ENCODE data around the gene KDM4C.

DNA sequence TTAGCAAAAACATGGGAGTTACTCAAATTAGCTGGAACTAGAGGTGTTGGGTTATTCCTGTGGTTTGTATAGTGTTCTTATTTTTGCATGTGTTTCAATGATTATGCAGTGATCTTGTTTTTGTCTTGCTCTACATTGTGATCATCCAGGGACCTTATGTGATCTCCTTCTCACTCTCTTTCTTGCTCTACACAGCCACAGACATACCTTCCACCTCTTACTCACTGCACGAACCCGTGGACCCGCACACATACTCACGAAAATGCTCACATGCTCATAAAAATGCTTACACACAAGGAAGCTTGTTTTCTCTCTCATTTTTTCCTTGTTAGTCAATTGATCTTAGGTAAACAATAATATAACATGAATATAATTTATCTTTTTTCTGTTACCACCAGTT, 187.1 kb downstream of the KDM4C start:
- TF ChIP-seq, protein P1, sequence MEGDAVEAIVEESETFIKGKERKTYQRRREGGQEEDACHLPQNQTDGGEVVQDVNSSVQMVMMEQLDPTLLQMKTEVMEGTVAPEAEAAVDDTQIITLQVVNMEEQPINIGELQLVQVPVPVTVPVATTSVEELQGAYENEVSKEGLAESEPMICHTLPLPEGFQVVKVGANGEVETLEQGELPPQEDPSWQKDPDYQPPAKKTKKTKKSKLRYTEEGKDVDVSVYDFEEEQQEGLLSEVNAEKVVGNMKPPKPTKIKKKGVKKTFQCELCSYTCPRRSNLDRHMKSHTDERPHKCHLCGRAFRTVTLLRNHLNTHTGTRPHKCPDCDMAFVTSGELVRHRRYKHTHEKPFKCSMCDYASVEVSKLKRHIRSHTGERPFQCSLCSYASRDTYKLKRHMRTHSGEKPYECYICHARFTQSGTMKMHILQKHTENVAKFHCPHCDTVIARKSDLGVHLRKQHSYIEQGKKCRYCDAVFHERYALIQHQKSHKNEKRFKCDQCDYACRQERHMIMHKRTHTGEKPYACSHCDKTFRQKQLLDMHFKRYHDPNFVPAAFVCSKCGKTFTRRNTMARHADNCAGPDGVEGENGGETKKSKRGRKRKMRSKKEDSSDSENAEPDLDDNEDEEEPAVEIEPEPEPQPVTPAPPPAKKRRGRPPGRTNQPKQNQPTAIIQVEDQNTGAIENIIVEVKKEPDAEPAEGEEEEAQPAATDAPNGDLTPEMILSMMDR (IDR thresholded peaks at IDR 0.05) = no peak
- no peak for TF ChIP-seq POLR2A (IDR thresholded peaks at IDR 0.05)

Data from heart left ventricle (tissue), 13 donors.